Measurements from ENCODE around the gene ANKRD34B.
"Not testable (repeated sequence)": the region's sequence is repeated elsewhere in the genome, so short reads cannot be mapped to it uniquely, and the experiment has no call there.

ANKRD34B gene

GRCh38 chr5:80592761-80593160 lies 22.7 kb upstream of the ANKRD34B start:
- H3K36me3 ChIP-seq (ENCODE audit: control insufficient read depth, low read depth, low read length), result no peaks in the 10 kb centered on the region
- H3K4me1 ChIP-seq (ENCODE audit: control insufficient read depth, low read depth, low read length), result no peaks in the 10 kb centered on the region
- no peak overlapping the region for H3K4me3 ChIP-seq (ENCODE audit: low read length)
- no peaks in the 10 kb centered on the region for H3K9me3 ChIP-seq (ENCODE audit: control insufficient read depth, low read depth, low read length)
- no peak overlapping the region for H3K27ac ChIP-seq (ENCODE audit: low read length)
- H3K27me3 ChIP-seq (ENCODE audit: control insufficient read depth, insufficient read depth, low read length), result no peaks in the 10 kb centered on the region
- H3K9ac ChIP-seq (ENCODE audit: low read length), result no peak overlapping the region

GRCh38 chr5:80592105-80592504 lies 22.0 kb upstream of the ANKRD34B start:
- Histone ChIP-seq H3K27ac (ENCODE audit: low read length) (no peak overlapping the region), H3K36me3 (ENCODE audit: control insufficient read depth, low read depth, low read length) (no peaks in the 10 kb centered on the region), H3K9ac (ENCODE audit: low read length) (no peak overlapping the region), H3K4me1 (ENCODE audit: control insufficient read depth, low read depth, low read length) (no peaks in the 10 kb centered on the region), H3K4me3 (ENCODE audit: low read length) (no peak overlapping the region), H3K9me3 (ENCODE audit: control insufficient read depth, low read depth, low read length) (no peaks in the 10 kb centered on the region), H3K27me3 (ENCODE audit: control insufficient read depth, insufficient read depth, low read length) (no peaks in the 10 kb centered on the region)

GRCh38 chr5:80591352-80591751 lies 21.3 kb upstream of the ANKRD34B start:
- Histone ChIP-seq H3K9me3 (ENCODE audit: control insufficient read depth, low read depth, low read length) (no peaks in the 10 kb centered on the region), H3K36me3 (ENCODE audit: control insufficient read depth, low read depth, low read length) (no peaks in the 10 kb centered on the region), H3K4me1 (ENCODE audit: control insufficient read depth, low read depth, low read length) (no peaks in the 10 kb centered on the region), H3K9ac (ENCODE audit: low read length) (no peak overlapping the region), H3K27me3 (ENCODE audit: control insufficient read depth, insufficient read depth, low read length) (no peaks in the 10 kb centered on the region), H3K27ac (ENCODE audit: low read length) (no peak overlapping the region), H3K4me3 (ENCODE audit: low read length) (no peak overlapping the region)

GRCh38 chr5:80590766-80591165 lies 20.7 kb upstream of the ANKRD34B start:
- H3K27me3 ChIP-seq (ENCODE audit: control insufficient read depth, insufficient read depth, low read length), result no peaks in the 10 kb centered on the region
- H3K4me3 ChIP-seq (ENCODE audit: low read length), result no peak overlapping the region
- H3K36me3 ChIP-seq (ENCODE audit: control insufficient read depth, low read depth, low read length), result no peaks in the 10 kb centered on the region
- H3K9ac ChIP-seq (ENCODE audit: low read length), result no peak overlapping the region
- H3K27ac ChIP-seq (ENCODE audit: low read length), result no peak overlapping the region
- H3K4me1 ChIP-seq (ENCODE audit: control insufficient read depth, low read depth, low read length), result no peaks in the 10 kb centered on the region
- H3K9me3 ChIP-seq (ENCODE audit: control insufficient read depth, low read depth, low read length), result no peaks in the 10 kb centered on the region

GRCh38 chr5:80588858-80589540 lies 18.9 kb upstream of the ANKRD34B start:
- no peaks in the 10 kb centered on the region for H3K9me3 ChIP-seq (ENCODE audit: control insufficient read depth, low read depth, low read length)
- H3K4me1 ChIP-seq (ENCODE audit: control insufficient read depth, low read depth, low read length), result no peaks in the 10 kb centered on the region
- H3K9ac ChIP-seq (ENCODE audit: low read length), result no peak overlapping the region
- H3K27me3 ChIP-seq (ENCODE audit: control insufficient read depth, insufficient read depth, low read length), result no peaks in the 10 kb centered on the region
- H3K27ac ChIP-seq (ENCODE audit: low read length), result no peak overlapping the region
- no peaks in the 10 kb centered on the region for H3K36me3 ChIP-seq (ENCODE audit: control insufficient read depth, low read depth, low read length)
- H3K4me3 ChIP-seq (ENCODE audit: low read length), result no peak overlapping the region

GRCh38 chr5:80584770-80585169 lies 14.7 kb upstream of the ANKRD34B start:
- Histone ChIP-seq H3K27ac (ENCODE audit: low read length) (no peak overlapping the region), H3K36me3 (ENCODE audit: control insufficient read depth, low read depth, low read length) (no peaks in the 10 kb centered on the region), H3K4me1 (ENCODE audit: control insufficient read depth, low read depth, low read length) (no peaks in the 10 kb centered on the region), H3K27me3 (ENCODE audit: control insufficient read depth, insufficient read depth, low read length) (no peaks in the 10 kb centered on the region), H3K9ac (ENCODE audit: low read length) (no peak overlapping the region), H3K9me3 (ENCODE audit: control insufficient read depth, low read depth, low read length) (no peaks in the 10 kb centered on the region), H3K4me3 (ENCODE audit: low read length) (no peak overlapping the region)

DNA sequence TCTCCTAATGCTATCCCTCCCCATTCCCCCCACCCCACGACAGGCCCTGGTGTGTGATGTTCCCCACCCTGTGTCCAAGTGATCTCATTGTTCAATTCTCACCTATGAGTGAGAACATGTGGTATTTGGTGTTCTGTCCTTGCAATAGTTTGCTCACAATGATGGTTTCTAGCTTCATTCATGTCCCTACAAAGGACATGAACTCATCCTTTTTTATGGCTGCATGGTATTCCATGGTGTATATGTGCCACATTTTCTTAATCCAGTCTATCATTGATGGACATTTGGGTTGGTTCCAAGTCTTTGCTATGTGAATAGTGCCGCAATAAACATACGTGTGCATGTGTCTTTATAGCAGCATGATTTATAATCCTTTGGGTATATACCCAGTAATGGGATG lies 10.2 kb upstream of the ANKRD34B start:
- H3K9ac ChIP-seq (ENCODE audit: low read length), result not testable (repeated sequence)

DNA sequence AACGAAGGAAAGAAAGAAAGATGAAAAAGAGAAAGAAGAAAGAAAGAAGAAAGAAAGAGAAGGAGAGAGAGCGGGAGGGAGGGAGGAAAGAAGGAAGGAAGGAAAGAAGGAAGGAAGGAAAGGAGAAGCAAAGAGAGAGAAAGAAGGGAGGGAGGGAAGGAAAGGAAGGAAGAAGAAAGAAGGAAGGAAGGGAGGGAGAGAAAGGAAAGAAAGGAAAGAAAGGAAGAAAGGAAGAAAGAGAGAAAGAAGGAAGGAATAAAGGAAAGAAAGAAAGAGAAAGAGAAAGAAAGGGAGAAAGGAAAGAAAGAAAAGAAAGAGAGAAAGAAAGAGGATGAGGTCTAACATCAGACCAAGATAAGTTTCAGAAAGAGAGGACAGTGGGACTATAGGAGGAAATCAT lies 9.0 kb upstream of the ANKRD34B start:
- Histone ChIP-seq H3K27me3 (ENCODE audit: control insufficient read depth, insufficient read depth, low read length) (no peaks in the 10 kb centered on the region), H3K9ac (ENCODE audit: low read length) (no peak overlapping the region), H3K36me3 (ENCODE audit: control insufficient read depth, low read depth, low read length) (no peaks in the 10 kb centered on the region), H3K4me1 (ENCODE audit: control insufficient read depth, low read depth, low read length) (no peaks in the 10 kb centered on the region), H3K9me3 (ENCODE audit: control insufficient read depth, low read depth, low read length) (no peaks in the 10 kb centered on the region), H3K27ac (ENCODE audit: low read length) (no peak overlapping the region), H3K4me3 (ENCODE audit: low read length) (no peak overlapping the region)

More for the DNA sequence above, 10.2 kb upstream of the ANKRD34B start:
- not testable (repeated sequence) for H3K4me1 ChIP-seq (ENCODE audit: control insufficient read depth, low read depth, low read length); H3K27me3 ChIP-seq (ENCODE audit: control insufficient read depth, insufficient read depth, low read length); H3K36me3 ChIP-seq (ENCODE audit: control insufficient read depth, low read depth, low read length); H3K4me3 ChIP-seq (ENCODE audit: low read length); H3K27ac ChIP-seq (ENCODE audit: low read length); H3K9me3 ChIP-seq (ENCODE audit: control insufficient read depth, low read depth, low read length)

GRCh38 chr5:80577707-80578106 lies 7.6 kb upstream of the ANKRD34B start:
- no peak overlapping the region for H3K9ac ChIP-seq (ENCODE audit: low read length)
- no peaks in the 10 kb centered on the region for H3K36me3 ChIP-seq (ENCODE audit: control insufficient read depth, low read depth, low read length)
- no peak overlapping the region for H3K4me3 ChIP-seq (ENCODE audit: low read length)
- no peaks in the 10 kb centered on the region for H3K9me3 ChIP-seq (ENCODE audit: control insufficient read depth, low read depth, low read length)
- no peaks in the 10 kb centered on the region for H3K27me3 ChIP-seq (ENCODE audit: control insufficient read depth, insufficient read depth, low read length)
- H3K27ac ChIP-seq (ENCODE audit: low read length), result no peak overlapping the region
- no peaks in the 10 kb centered on the region for H3K4me1 ChIP-seq (ENCODE audit: control insufficient read depth, low read depth, low read length)

- Histone ChIP-seq H3K9ac (ENCODE audit: low read length) (no peak overlapping the region), H3K27ac (ENCODE audit: low read length) (no peak overlapping the region), H3K36me3 (ENCODE audit: control insufficient read depth, low read depth, low read length) (no peaks in the 10 kb centered on the region), H3K4me1 (ENCODE audit: control insufficient read depth, low read depth, low read length) (no peaks in the 10 kb centered on the region), H3K27me3 (ENCODE audit: control insufficient read depth, insufficient read depth, low read length) (peaks cover 3% of the 10 kb centered on the region), H3K4me3 (ENCODE audit: low read length) (no peak overlapping the region), H3K9me3 (ENCODE audit: control insufficient read depth, low read depth, low read length) (no peaks in the 10 kb centered on the region)
Measured at GRCh38 chr5:80576383-80576782, 6.3 kb upstream of the ANKRD34B start.

- Histone ChIP-seq H3K4me3 (ENCODE audit: low read length) (no peak overlapping the region), H3K27me3 (ENCODE audit: control insufficient read depth, insufficient read depth, low read length) (peaks cover 36% of the 10 kb centered on the region)
Measured at GRCh38 chr5:80573062-80573461, 3.0 kb upstream of the ANKRD34B start.

GRCh38 chr5:80569086-80569960 lies 757 bp downstream of the ANKRD34B start:
- no peaks in the 10 kb centered on the region for H3K36me3 ChIP-seq (ENCODE audit: control insufficient read depth, low read depth, low read length)
- H3K9me3 ChIP-seq (ENCODE audit: control insufficient read depth, low read depth, low read length), result no peaks in the 10 kb centered on the region
- no peaks in the 10 kb centered on the region for H3K4me1 ChIP-seq (ENCODE audit: control insufficient read depth, low read depth, low read length)
- H3K4me3 ChIP-seq (ENCODE audit: low read length), result peak overlapping the region; percentile 45
- H3K27me3 ChIP-seq (ENCODE audit: control insufficient read depth, insufficient read depth, low read length), result peaks cover 52% of the 10 kb centered on the region
- H3K27ac ChIP-seq (ENCODE audit: low read length), result no peak overlapping the region
- H3K9ac ChIP-seq (ENCODE audit: low read length), result no peak overlapping the region

More at GRCh38 chr5:80573062-80573461, 3.0 kb upstream of the ANKRD34B start:
- Histone ChIP-seq H3K4me1 (ENCODE audit: control insufficient read depth, low read depth, low read length) (no peaks in the 10 kb centered on the region), H3K36me3 (ENCODE audit: control insufficient read depth, low read depth, low read length) (no peaks in the 10 kb centered on the region), H3K9me3 (ENCODE audit: control insufficient read depth, low read depth, low read length) (no peaks in the 10 kb centered on the region), H3K9ac (ENCODE audit: low read length) (no peak overlapping the region), H3K27ac (ENCODE audit: low read length) (no peak overlapping the region)

Measured in iPS-18a (cell line).